Fibroblast of lung (primary cell): Measurements from ENCODE around the gene MAP3K3. TPM values are rescaled to one million over a fixed set of nuclear protein-coding genes. Genes with fewer than 3 reads are reported as not detected.

Experiments
- DNase-seq, 2 donors: peaks; one replicate each; pipeline versions ENCODE4 v3.0.0 to v3.0.0-alpha.2; 2010; ENCODE audit warnings: low read depth in 2 of 2
- H2AFZ ChIP-seq: 2 replicates; pipeline ENCODE4 v1.5.1; 2012; ENCODE audit warnings: low read length, control low read depth, inconsistent platforms
- H3K27ac ChIP-seq: 2 replicates; pipeline ENCODE4 v1.5.1; 2011; ENCODE audit warnings: low read length, control low read depth; ENCODE audit not compliant: insufficient read depth
- H3K27me3 ChIP-seq: 2 replicates; pipeline ENCODE4 v1.5.1; 2011; ENCODE audit warnings: mild to moderate bottlenecking, low read length; ENCODE audit not compliant: control insufficient read depth, insufficient read depth
- H3K36me3 ChIP-seq: 2 replicates; pipeline ENCODE4 v1.5.1; 2011; ENCODE audit warnings: low read length; ENCODE audit not compliant: control insufficient read depth, insufficient read depth
- H3K4me1 ChIP-seq: 2 replicates; pipeline ENCODE4 v1.5.1; 2011; ENCODE audit warnings: low read length; ENCODE audit not compliant: control insufficient read depth, insufficient read depth; ENCODE audit errors: extremely low read depth
- H3K4me2 ChIP-seq: 2 replicates; pipeline ENCODE4 v1.5.1; 2011; ENCODE audit warnings: low read length, control low read depth; ENCODE audit not compliant: insufficient read depth; ENCODE audit errors: extremely low read depth
- H3K4me3 ChIP-seq, 4 experiments: fragments of 200-600 bp in 1 of 4; sonication (generic) in 1 of 4; replicated peaks in 1 of 4; 2 replicates each; pipeline ENCODE4 v1.5.1; 2011 to 2016; ENCODE audit warnings: low read length in 4 of 4, low read depth in 3 of 4, mild to moderate bottlenecking in 3 of 4, control low read depth in 2 of 4, inconsistent platforms in 1 of 4, mixed read lengths in 1 of 4; ENCODE audit not compliant: insufficient read depth in 1 of 4; ENCODE audit errors: control extremely low read depth in 1 of 4
- H3K79me2 ChIP-seq: 2 replicates; pipeline ENCODE4 v1.5.1; 2012; ENCODE audit warnings: mild to moderate bottlenecking, low read length, inconsistent platforms; ENCODE audit not compliant: control insufficient read depth, insufficient read depth
- H3K9ac ChIP-seq: 2 replicates; pipeline ENCODE4 v1.5.1; 2011; ENCODE audit warnings: mild to moderate bottlenecking, low read length, control low read depth; ENCODE audit not compliant: insufficient read depth
- H3K9me3 ChIP-seq: 2 replicates; pipeline ENCODE4 v1.5.1; 2012; ENCODE audit warnings: low read depth, low read length; ENCODE audit not compliant: control insufficient read depth, insufficient read depth
- H4K20me1 ChIP-seq: 2 replicates; pipeline ENCODE4 v1.5.1; 2011; ENCODE audit warnings: low read length; ENCODE audit not compliant: control insufficient read depth, insufficient read depth; ENCODE audit errors: extremely low read depth
- EZH2 ChIP-seq: IDR thresholded peaks from 2 replicates; pipeline ENCODE4 v1.5.1; 2012; ENCODE audit warnings: low read length, control low read depth, mild to moderate bottlenecking; ENCODE audit errors: missing control alignments
- polyA plus RNA-seq, 2 donors: library from polyadenylated mRNA; depleted of rRNA in 1 of 2; stranded (reverse) in 1 of 2; unstranded in 1 of 2; fragments of >200 nt; gene quantifications; 2 replicates each; pipeline ENCODE4 v1.2.1, GENCODE V29; 2011 to 2012; ENCODE audit warnings: missing spikeins in 1 of 2
- total RNA-seq: library from RNA; depleted of rRNA; stranded (reverse); fragments of >200 nt; gene quantifications from 2 replicates; pipeline ENCODE4 v1.2.1, GENCODE V29; 2014
- TF ChIP-seq, protein P1 (sequence below), 2 donors: IDR thresholded peaks in 1 of 2; conservative IDR thresholded peaks in 1 of 2; 1 replicate in 1 of 2; 2 replicates in 1 of 2; pipeline ENCODE4 v1.5.1; 2011 to 2012; ENCODE audit warnings: low read length in 2 of 2, control low read depth in 1 of 2, inconsistent platforms in 1 of 2, low read depth in 1 of 2, mild to moderate bottlenecking in 1 of 2

The MAP3K3 gene
- total and polyA plus RNA-seq, 2 donors (not counting 1 experiment from before 2014, with no cell fraction given), result 13.8 to 32.0 TPM

GRCh38 chr17:63706336-63707082 lies 84.3 kb downstream of the MAP3K3 start:
- Histone ChIP-seq H3K9ac (no peak overlapping the region), H3K27ac (no peak overlapping the region), H3K36me3 (peaks cover 11% of the 10 kb centered on the region), H3K79me2 (no peaks in the 10 kb centered on the region), H3K4me3 (no peak overlapping the region), H3K9me3 (no peaks in the 10 kb centered on the region), H4K20me1 (no peaks in the 10 kb centered on the region), H3K4me1 (no peaks in the 10 kb centered on the region), H2AFZ (no peak overlapping the region), H3K27me3 (no peaks in the 10 kb centered on the region), H3K4me2 (no peak overlapping the region)
- TF ChIP-seq EZH2, result no peak
- TF ChIP-seq, protein P1, sequence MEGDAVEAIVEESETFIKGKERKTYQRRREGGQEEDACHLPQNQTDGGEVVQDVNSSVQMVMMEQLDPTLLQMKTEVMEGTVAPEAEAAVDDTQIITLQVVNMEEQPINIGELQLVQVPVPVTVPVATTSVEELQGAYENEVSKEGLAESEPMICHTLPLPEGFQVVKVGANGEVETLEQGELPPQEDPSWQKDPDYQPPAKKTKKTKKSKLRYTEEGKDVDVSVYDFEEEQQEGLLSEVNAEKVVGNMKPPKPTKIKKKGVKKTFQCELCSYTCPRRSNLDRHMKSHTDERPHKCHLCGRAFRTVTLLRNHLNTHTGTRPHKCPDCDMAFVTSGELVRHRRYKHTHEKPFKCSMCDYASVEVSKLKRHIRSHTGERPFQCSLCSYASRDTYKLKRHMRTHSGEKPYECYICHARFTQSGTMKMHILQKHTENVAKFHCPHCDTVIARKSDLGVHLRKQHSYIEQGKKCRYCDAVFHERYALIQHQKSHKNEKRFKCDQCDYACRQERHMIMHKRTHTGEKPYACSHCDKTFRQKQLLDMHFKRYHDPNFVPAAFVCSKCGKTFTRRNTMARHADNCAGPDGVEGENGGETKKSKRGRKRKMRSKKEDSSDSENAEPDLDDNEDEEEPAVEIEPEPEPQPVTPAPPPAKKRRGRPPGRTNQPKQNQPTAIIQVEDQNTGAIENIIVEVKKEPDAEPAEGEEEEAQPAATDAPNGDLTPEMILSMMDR (conservative IDR thresholded peaks at IDR 0.05 in 1 of 2, IDR thresholded peaks at IDR 0.05 in 1 of 2; ENCODE audit: low read depth in 1 of 2, low read length in 2 of 2), result no peak
- no peak for DNase-seq

- no peaks in the 10 kb centered on the region for H3K9me3 ChIP-seq
- no peaks in the 10 kb centered on the region for H3K27me3 ChIP-seq
- H3K4me1 ChIP-seq, result no peaks in the 10 kb centered on the region
- H3K4me3 ChIP-seq, result no peak overlapping the region
- DNase-seq, result no peak
- peaks cover 11% of the 10 kb centered on the region for H3K36me3 ChIP-seq
- no peaks in the 10 kb centered on the region for H4K20me1 ChIP-seq
- H3K79me2 ChIP-seq, result no peaks in the 10 kb centered on the region
- TF ChIP-seq EZH2, result no peak
- TF ChIP-seq, protein P1 (conservative IDR thresholded peaks at IDR 0.05 in 1 of 2, IDR thresholded peaks at IDR 0.05 in 1 of 2; ENCODE audit: low read depth in 1 of 2, low read length in 2 of 2), result no peak
- no peak overlapping the region for H3K4me2 ChIP-seq
- no peak overlapping the region for H3K27ac ChIP-seq
- H3K9ac ChIP-seq, result no peak overlapping the region
- no peak overlapping the region for H2AFZ ChIP-seq
These were observed 84.9 kb downstream of the MAP3K3 start for GRCh38 chr17:63707151-63707550.

- Histone ChIP-seq H4K20me1 (no peaks in the 10 kb centered on the region), H3K4me1 (no peaks in the 10 kb centered on the region), H3K9me3 (no peaks in the 10 kb centered on the region), H3K36me3 (peaks cover 8% of the 10 kb centered on the region), H3K27ac (no peak overlapping the region), H3K4me2 (no peak overlapping the region), H3K27me3 (no peaks in the 10 kb centered on the region), H3K4me3 (no peak overlapping the region), H2AFZ (no peak overlapping the region), H3K79me2 (no peaks in the 10 kb centered on the region), H3K9ac (no peak overlapping the region)
- TF ChIP-seq EZH2, result no peak
- TF ChIP-seq, protein P1 (conservative IDR thresholded peaks at IDR 0.05 in 1 of 2, IDR thresholded peaks at IDR 0.05 in 1 of 2; ENCODE audit: low read depth in 1 of 2, low read length in 2 of 2), result no peak
- no peak for DNase-seq
These were observed 86.9 kb downstream of the MAP3K3 start for GRCh38 chr17:63709110-63709509.
